Skin of body (tissue), 2 donors: ENCODE measurements around the gene CEBPZOS. TPM values are rescaled to one million over a fixed set of nuclear protein-coding genes. Genes with fewer than 3 reads are reported as not detected.
A peak's percentile ranks its signal among the peaks of the same experiment; 100 is the strongest.
"Not testable (repeated sequence)": the region's sequence is repeated elsewhere in the genome, so short reads cannot be mapped to it uniquely, and the experiment has no call there.

ENCODE experiments used
- DNase-seq: peaks from one replicate; lab custom pipeline; 2025; lab: John Stamatoyannopoulos, UW
- total RNA-seq: library from RNA; depleted of rRNA; stranded (reverse); fragments of >200 nt; gene quantifications from one replicate; pipeline ENCODE4 v1.2.3, GENCODE V29; 2014

Gene CEBPZOS
- total RNA-seq, 1 donor from 2014 or later: 18.8 TPM

- DNase-seq: no peak
Measured at GRCh38 chr2:37190290-37190689, 6.0 kb upstream of the CEBPZOS start.

GRCh38 chr2:37191253-37191652 lies 5.0 kb upstream of the CEBPZOS start:
- no peak for DNase-seq

GRCh38 chr2:37191747-37192146 lies 4.5 kb upstream of the CEBPZOS start:
- no peak for DNase-seq

GRCh38 chr2:37192551-37192950 lies 3.7 kb upstream of the CEBPZOS start:
- DNase-seq: no peak

- DNase-seq: not testable (repeated sequence)
Measured at GRCh38 chr2:37195862-37196319, 405 bp upstream of the CEBPZOS start.

- no peak for DNase-seq
Measured at GRCh38 chr2:37198681-37199065, 2.4 kb downstream of the CEBPZOS start.

- no peak for DNase-seq
Measured at GRCh38 chr2:37201208-37201607, 4.9 kb downstream of the CEBPZOS start.

GRCh38 chr2:37201766-37202165 lies 5.5 kb downstream of the CEBPZOS start:
- DNase-seq: no peak

GRCh38 chr2:37203708-37204107 lies 7.4 kb downstream of the CEBPZOS start:
- no peak for DNase-seq

GRCh38 chr2:37205071-37205661 lies 8.9 kb downstream of the CEBPZOS start:
- DNase-seq: not testable (repeated sequence)

- DNase-seq: no peak
Measured at GRCh38 chr2:37205689-37206341, 9.5 kb downstream of the CEBPZOS start.

- not testable (repeated sequence) for DNase-seq
Measured at GRCh38 chr2:37206760-37207159, 10.5 kb downstream of the CEBPZOS start.

GRCh38 chr2:37211212-37211611 lies 14.9 kb downstream of the CEBPZOS start:
- no peak for DNase-seq

GRCh38 chr2:37211939-37212338 lies 15.6 kb downstream of the CEBPZOS start:
- DNase-seq: no peak

GRCh38 chr2:37215250-37215649 lies 19.0 kb downstream of the CEBPZOS start:
- DNase-seq: no peak

GRCh38 chr2:37219046-37219445 lies 22.8 kb downstream of the CEBPZOS start:
- DNase-seq: peak; percentile 9

- no peak for DNase-seq
Measured at GRCh38 chr2:37223131-37223530, 26.8 kb downstream of the CEBPZOS start.

- no peak for DNase-seq
Measured at GRCh38 chr2:37224063-37224462, 27.8 kb downstream of the CEBPZOS start.

- not testable (repeated sequence) for DNase-seq
Measured at GRCh38 chr2:37225129-37225528, 28.8 kb downstream of the CEBPZOS start.

GRCh38 chr2:37226863-37227262 lies 30.6 kb downstream of the CEBPZOS start:
- no peak for DNase-seq

GRCh38 chr2:37228788-37229187 lies 32.5 kb downstream of the CEBPZOS start:
- no peak for DNase-seq

GRCh38 chr2:37230581-37230980 lies 34.3 kb downstream of the CEBPZOS start:
- DNase-seq: no peak
